ENCODE data around the gene IKBIP. TPM values are rescaled to one million over a fixed set of nuclear protein-coding genes. Genes with fewer than 3 reads are reported as not detected.
A peak's percentile ranks its signal among the peaks of the same experiment; 100 is the strongest.

The IKBIP gene
- total and polyA plus RNA-seq, 9 donors, result 22.2 to 34.8 (median 23.7) TPM

- peaks cover 27% of the 10 kb centered on the region for H3K36me3 ChIP-seq (ENCODE audit: control insufficient read depth, insufficient read depth, low read length)
- H3K4me3 ChIP-seq (ENCODE audit: low read length), result no peak overlapping the region
- DNase-seq, result no peak
These were observed 30.3 kb upstream of the IKBIP start for GRCh38 chr12:98674841-98675240.

DNA sequence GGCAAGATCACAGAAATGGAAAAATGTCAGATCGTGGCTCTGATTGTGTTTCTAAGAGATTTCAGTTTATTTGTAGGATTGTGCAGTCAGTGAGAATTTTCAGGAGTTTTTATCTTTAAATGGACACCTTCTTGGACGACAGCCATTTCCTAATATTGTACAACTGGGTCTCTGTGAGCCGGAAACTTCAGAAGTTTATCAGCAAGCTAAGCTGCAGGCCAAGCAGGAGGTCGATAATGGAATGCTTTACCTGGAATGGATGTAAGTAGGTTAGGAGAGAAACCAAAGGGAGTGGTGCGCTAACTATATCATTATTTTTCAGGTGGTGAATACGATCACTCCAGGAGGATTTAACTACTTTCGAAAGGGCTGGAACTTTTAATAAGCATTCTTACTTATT lies 26.9 kb upstream of the IKBIP start:
- H3K4me3 ChIP-seq (ENCODE audit: low read length), result no peak overlapping the region
- H3K27me3 ChIP-seq (ENCODE audit: control insufficient read depth, insufficient read depth, low read length), result no peaks in the 10 kb centered on the region
- no peak overlapping the region for H3K27ac ChIP-seq (ENCODE audit: low read length)
- peaks cover 18% of the 10 kb centered on the region for H3K36me3 ChIP-seq (ENCODE audit: control insufficient read depth, insufficient read depth, low read length)
- no peaks in the 10 kb centered on the region for H3K4me1 ChIP-seq (ENCODE audit: control insufficient read depth, insufficient read depth, low read length)
- no peak for DNase-seq
- 100% methylated on average over 1 of the region's 7 CpGs for whole genome bisulfite sequencing (ENCODE audit: insufficient coverage)
- H3K9me3 ChIP-seq (replicated peaks; ENCODE audit: control insufficient read depth, low read depth, low read length), result no peaks in the 10 kb centered on the region

More at GRCh38 chr12:98674841-98675240, 30.3 kb upstream of the IKBIP start:
- Histone ChIP-seq H3K9me3 (replicated peaks; ENCODE audit: control insufficient read depth, low read depth, low read length) (no peaks in the 10 kb centered on the region), H3K27ac (ENCODE audit: low read length) (no peak overlapping the region), H3K27me3 (ENCODE audit: control insufficient read depth, insufficient read depth, low read length) (no peaks in the 10 kb centered on the region), H3K4me1 (ENCODE audit: control insufficient read depth, insufficient read depth, low read length) (no peaks in the 10 kb centered on the region)

DNA sequence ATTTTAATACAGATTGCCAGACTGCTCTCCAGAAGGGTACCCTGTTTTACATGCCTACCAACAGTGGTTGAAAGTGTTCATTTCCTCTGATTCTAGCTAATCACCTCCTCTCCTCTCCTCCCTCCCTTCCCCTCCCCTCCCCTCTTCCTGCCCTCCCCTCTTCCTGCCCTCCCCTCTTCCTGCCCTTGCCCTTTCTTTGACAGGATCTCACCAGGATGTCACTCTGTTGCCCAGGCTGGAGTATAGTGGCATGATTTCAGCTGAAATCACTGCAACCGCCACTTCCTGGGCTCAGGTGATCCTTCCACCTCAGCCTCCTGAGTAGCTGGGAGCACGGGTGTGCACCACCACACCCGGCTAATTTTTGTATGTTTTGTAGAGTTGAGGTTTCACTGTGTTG lies 25.2 kb upstream of the IKBIP start:
- Histone ChIP-seq H3K36me3 (ENCODE audit: control insufficient read depth, insufficient read depth, low read length) (peaks cover 24% of the 10 kb centered on the region), H3K4me3 (ENCODE audit: low read length) (no peak overlapping the region), H3K9me3 (replicated peaks; ENCODE audit: control insufficient read depth, low read depth, low read length) (no peaks in the 10 kb centered on the region), H3K27me3 (ENCODE audit: control insufficient read depth, insufficient read depth, low read length) (no peaks in the 10 kb centered on the region), H3K27ac (ENCODE audit: low read length) (no peak overlapping the region), H3K4me1 (ENCODE audit: control insufficient read depth, insufficient read depth, low read length) (no peaks in the 10 kb centered on the region)
- 83% methylated on average over 1 of the region's 3 CpGs for WGBS (ENCODE audit: insufficient coverage)
- DNase-seq, result no peak

GRCh38 chr12:98660521-98660920 lies 15.9 kb upstream of the IKBIP start:
- no peak for DNase-seq
- Histone ChIP-seq H3K4me1 (ENCODE audit: control insufficient read depth, insufficient read depth, low read length) (no peaks in the 10 kb centered on the region), H3K9me3 (replicated peaks; ENCODE audit: control insufficient read depth, low read depth, low read length) (no peaks in the 10 kb centered on the region), H3K27ac (ENCODE audit: low read length) (no peak overlapping the region), H3K4me3 (ENCODE audit: low read length) (no peak overlapping the region), H3K36me3 (ENCODE audit: control insufficient read depth, insufficient read depth, low read length) (peaks cover 29% of the 10 kb centered on the region), H3K27me3 (ENCODE audit: control insufficient read depth, insufficient read depth, low read length) (no peaks in the 10 kb centered on the region)

GRCh38 chr12:98656289-98657101 lies 11.9 kb upstream of the IKBIP start:
- DNase-seq, result no peak
- Histone ChIP-seq H3K9me3 (replicated peaks; ENCODE audit: control insufficient read depth, low read depth, low read length) (no peaks in the 10 kb centered on the region), H3K4me3 (ENCODE audit: low read length) (no peak overlapping the region), H3K36me3 (ENCODE audit: control insufficient read depth, insufficient read depth, low read length) (peaks cover 24% of the 10 kb centered on the region), H3K4me1 (ENCODE audit: control insufficient read depth, insufficient read depth, low read length) (no peaks in the 10 kb centered on the region), H3K27me3 (ENCODE audit: control insufficient read depth, insufficient read depth, low read length) (no peaks in the 10 kb centered on the region), H3K27ac (ENCODE audit: low read length) (no peak overlapping the region)
- WGBS (ENCODE audit: insufficient coverage), result 86% methylated on average over 3 of the region's 6 CpGs

DNA sequence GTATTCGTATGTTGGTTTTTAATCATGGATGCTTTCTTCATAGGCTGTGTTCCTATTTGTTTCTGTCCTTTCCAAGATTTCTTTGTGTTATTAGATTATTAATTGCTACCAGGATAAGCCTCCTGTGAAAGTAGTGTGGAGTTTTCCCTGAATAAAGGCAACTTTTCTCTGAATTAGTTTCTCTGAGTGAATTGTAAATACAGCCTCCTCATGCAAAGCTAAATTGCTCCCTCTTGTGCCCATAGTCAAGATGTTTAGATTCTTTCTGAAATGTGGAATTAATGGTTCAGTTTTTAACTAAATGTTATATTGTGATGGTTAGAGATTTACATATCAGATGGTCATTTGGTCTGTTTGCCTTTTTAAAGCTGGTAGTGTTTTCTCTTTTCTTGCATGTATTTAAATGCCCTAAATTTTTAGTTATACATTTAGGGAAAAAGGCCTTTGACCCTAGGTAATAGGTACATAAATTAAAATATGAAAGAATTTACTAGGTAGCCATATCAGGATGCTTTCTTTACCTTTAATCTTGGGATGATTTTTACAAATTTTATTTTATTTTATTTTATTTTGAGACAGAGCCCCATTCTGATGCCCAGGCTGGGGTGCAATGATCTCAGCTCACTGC lies 9.4 kb upstream of the IKBIP start:
- Histone ChIP-seq H3K36me3 (ENCODE audit: control insufficient read depth, insufficient read depth, low read length) (peaks cover 22% of the 10 kb centered on the region), H3K4me1 (ENCODE audit: control insufficient read depth, insufficient read depth, low read length) (no peaks in the 10 kb centered on the region)
- DNase-seq, result peak; percentile 79

GRCh38 chr12:98651328-98651727 lies 6.7 kb upstream of the IKBIP start:
- H3K27me3 ChIP-seq (ENCODE audit: control insufficient read depth, insufficient read depth, low read length), result no peaks in the 10 kb centered on the region
- H3K4me3 ChIP-seq (ENCODE audit: low read length), result no peak overlapping the region
- H3K4me1 ChIP-seq (ENCODE audit: control insufficient read depth, insufficient read depth, low read length), result no peaks in the 10 kb centered on the region
- H3K9me3 ChIP-seq (replicated peaks; ENCODE audit: control insufficient read depth, low read depth, low read length), result no peaks in the 10 kb centered on the region
- H3K36me3 ChIP-seq (ENCODE audit: control insufficient read depth, insufficient read depth, low read length), result peaks cover 13% of the 10 kb centered on the region
- H3K27ac ChIP-seq (ENCODE audit: low read length), result no peak overlapping the region
- DNase-seq, result no peak

More for the DNA sequence above, 9.4 kb upstream of the IKBIP start:
- no peaks in the 10 kb centered on the region for H3K9me3 ChIP-seq (replicated peaks; ENCODE audit: control insufficient read depth, low read depth, low read length)
- no peak overlapping the region for H3K27ac ChIP-seq (ENCODE audit: low read length)
- no peaks in the 10 kb centered on the region for H3K27me3 ChIP-seq (ENCODE audit: control insufficient read depth, insufficient read depth, low read length)
- no peak overlapping the region for H3K4me3 ChIP-seq (ENCODE audit: low read length)
- WGBS (ENCODE audit: insufficient coverage), result no CpG with 5 or more reads among the region's 1 CpG

- 11% methylated on average over 3 of the region's 8 CpGs for WGBS (ENCODE audit: insufficient coverage)
- Histone ChIP-seq H3K4me3 (ENCODE audit: low read length) (peak overlapping the region; percentile 98), H3K9me3 (replicated peaks; ENCODE audit: control insufficient read depth, low read depth, low read length) (no peaks in the 10 kb centered on the region), H3K4me1 (ENCODE audit: control insufficient read depth, insufficient read depth, low read length) (no peaks in the 10 kb centered on the region), H3K27ac (ENCODE audit: low read length) (peak overlapping the region; percentile 95), H3K36me3 (ENCODE audit: control insufficient read depth, insufficient read depth, low read length) (peaks cover 7% of the 10 kb centered on the region), H3K27me3 (ENCODE audit: control insufficient read depth, insufficient read depth, low read length) (no peaks in the 10 kb centered on the region)
- peak; percentile 31 for DNase-seq
These were observed 1.9 kb upstream of the IKBIP start for GRCh38 chr12:98646294-98647090.

DNA sequence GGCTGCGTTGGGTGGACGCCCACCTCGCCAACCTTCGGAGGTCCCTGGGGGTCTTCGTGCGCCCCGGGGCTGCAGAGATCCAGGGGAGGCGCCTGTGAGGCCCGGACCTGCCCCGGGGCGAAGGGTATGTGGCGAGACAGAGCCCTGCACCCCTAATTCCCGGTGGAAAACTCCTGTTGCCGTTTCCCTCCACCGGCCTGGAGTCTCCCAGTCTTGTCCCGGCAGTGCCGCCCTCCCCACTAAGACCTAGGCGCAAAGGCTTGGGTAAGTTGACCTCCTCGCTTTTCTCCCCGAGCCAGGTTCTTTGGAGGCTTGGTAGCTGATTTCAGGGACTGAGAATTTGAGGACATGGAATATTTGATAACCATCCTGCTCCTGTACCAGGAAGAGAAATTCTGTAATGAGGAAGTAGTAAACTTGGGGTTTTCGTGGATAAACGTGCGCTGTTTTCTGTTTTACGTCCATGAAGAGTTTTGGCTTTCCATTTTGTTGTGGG lies 1.0 kb upstream of the IKBIP start:
- 0% methylated on average over 18 of the region's 24 CpGs for WGBS (ENCODE audit: insufficient coverage)
- Histone ChIP-seq H3K27ac (ENCODE audit: low read length) (peak overlapping the region; percentile 95), H3K4me3 (ENCODE audit: low read length) (peak overlapping the region; percentile 98), H3K4me1 (ENCODE audit: control insufficient read depth, insufficient read depth, low read length) (no peaks in the 10 kb centered on the region), H3K9me3 (replicated peaks; ENCODE audit: control insufficient read depth, low read depth, low read length) (no peaks in the 10 kb centered on the region), H3K27me3 (ENCODE audit: control insufficient read depth, insufficient read depth, low read length) (no peaks in the 10 kb centered on the region), H3K36me3 (ENCODE audit: control insufficient read depth, insufficient read depth, low read length) (peaks cover 6% of the 10 kb centered on the region)
- DNase-seq, result peak; percentile 45

DNA sequence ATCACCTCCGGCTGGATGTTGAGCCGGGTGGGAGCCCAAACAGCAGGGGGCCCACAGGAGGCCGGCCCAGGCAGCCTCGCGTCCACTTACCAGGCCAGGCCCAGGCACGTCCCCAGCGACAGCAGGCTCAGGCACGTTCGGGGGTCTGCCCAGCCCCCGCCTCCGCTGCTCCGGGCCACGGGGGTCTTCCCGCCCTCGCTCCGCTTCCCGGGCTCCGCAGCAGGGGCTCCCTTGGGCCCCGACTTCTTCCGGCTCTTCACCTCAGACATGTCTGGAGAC lies 216 bp downstream of the IKBIP start:
- DNase-seq, result no peak
- no peaks in the 10 kb centered on the region for H3K4me1 ChIP-seq (ENCODE audit: control insufficient read depth, insufficient read depth, low read length)
- no peaks in the 10 kb centered on the region for H3K27me3 ChIP-seq (ENCODE audit: control insufficient read depth, insufficient read depth, low read length)
- H3K9me3 ChIP-seq (replicated peaks; ENCODE audit: control insufficient read depth, low read depth, low read length), result no peaks in the 10 kb centered on the region
- H3K36me3 ChIP-seq (ENCODE audit: control insufficient read depth, insufficient read depth, low read length), result peaks cover 2% of the 10 kb centered on the region
- WGBS (ENCODE audit: insufficient coverage), result 0% methylated on average over 20 of the region's 20 CpGs
- peak overlapping the region; percentile 98 for H3K4me3 ChIP-seq (ENCODE audit: low read length)
- peak overlapping the region; percentile 98 for H3K27ac ChIP-seq (ENCODE audit: low read length)
